Stimulated activated CD4-positive, alpha-beta T cell treated with anti-CD3 and anti-CD28 coated beads, Interleukin-15, amount 100 ng/mL, for 24 hours (primary cell): Measurements from ENCODE around the gene SERPINB10.
A peak's percentile ranks its signal among the peaks of the same experiment; 100 is the strongest.
"Not testable (repeated sequence)": the region's sequence is repeated elsewhere in the genome, so short reads cannot be mapped to it uniquely, and the experiment has no call there.

Experiments used
- DNase-seq: peaks from one replicate; pipeline ENCODE4 v3.0.0-alpha.2; 2020

Gene SERPINB10

GRCh38 chr18:63894106-63894772 is 13.5 kb upstream of the SERPINB10 start:
- no peak for DNase-seq

- no peak for DNase-seq
These were observed 12.6 kb upstream of the SERPINB10 start for GRCh38 chr18:63895190-63895589.

GRCh38 chr18:63897072-63897471 is 10.7 kb upstream of the SERPINB10 start:
- no peak for DNase-seq

DNA sequence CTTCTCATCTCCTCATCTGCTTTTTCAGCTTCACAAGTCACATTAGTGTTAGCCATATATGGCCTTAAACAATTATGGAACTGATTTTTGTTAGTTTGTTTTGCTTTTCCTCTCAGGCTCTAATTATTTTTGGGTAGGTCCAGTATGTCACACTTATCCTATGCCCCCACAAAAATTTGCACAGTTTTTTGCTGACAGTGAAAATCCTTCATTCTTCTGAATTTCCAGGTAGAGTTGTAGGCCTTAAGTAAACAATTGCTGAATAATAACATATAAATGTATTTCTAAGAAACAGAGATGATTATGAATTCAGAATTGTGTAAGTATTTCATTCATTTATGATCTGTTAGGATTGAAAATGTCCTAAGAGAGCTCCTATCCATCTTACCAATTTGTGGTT is 8.6 kb upstream of the SERPINB10 start:
- DNase-seq, result no peak

DNA sequence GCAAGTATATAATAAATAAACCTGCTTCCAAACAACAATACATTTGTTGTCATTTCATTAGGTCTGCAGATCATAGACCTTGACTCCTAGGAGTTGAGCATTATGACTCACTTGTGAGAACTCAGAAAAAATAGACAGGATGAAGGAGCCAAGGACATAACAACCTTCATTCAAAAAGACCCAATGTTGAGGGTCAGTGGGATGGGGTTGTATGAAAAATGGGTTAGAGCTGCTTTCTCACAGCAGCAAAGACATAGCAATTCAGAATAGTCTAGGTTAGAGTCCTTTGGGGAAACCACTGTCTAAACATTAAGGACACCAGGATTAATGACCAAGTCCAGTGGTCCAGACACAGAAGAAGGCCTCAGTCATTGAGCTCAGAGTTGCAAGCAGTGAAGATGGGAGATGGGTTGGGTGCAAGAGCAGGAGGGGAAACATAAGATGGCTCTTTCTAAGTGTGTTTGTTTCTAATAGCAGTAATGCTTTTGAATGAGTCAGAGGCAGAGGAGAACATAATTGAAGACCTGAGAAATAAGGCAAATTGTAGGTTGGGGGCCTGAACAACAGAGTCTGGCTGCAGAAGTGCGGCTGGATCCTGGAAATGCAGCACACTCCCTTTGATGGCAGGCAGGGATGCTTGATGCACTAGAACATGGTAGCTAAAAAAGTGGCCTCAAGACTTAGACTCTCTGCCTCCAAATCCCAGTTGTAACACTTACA is 3.7 kb upstream of the SERPINB10 start:
- no peak for DNase-seq

DNA sequence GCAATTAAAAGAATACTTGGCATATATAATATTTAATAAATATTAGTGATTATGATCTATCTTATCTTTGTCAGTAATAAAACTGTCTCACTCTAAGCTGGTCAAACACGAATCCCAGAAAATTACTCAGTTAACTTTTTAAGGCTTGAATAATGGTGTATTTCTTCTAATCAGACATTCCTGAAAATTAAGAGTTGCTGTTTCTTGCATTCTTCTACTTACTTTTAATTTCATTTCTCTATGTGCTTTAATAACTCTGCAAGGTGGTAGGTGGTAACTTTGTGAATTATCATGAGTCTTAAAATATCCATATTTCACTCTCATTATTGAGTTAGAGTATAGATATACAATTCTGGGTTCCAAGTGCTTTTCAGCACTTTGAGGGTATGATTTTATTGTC is 3.1 kb upstream of the SERPINB10 start:
- DNase-seq, result no peak

DNA sequence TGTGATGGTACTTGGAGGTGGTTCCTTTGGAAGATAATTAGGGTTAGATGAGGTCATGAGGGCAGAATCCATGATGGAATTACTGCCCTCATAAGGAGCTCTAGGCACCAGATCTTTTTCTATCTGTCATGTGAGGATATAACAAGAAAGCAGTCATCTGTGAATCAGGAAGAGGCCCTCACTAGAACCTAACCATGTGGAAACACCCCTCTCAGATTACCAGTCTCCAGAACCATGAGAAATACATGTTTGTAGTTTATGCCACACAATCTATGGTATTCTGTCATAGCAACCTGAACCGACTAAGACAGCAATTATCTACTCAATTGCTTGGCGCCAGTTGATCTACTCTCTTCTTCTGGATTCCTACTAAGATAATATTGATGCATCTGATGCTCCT is 2.4 kb upstream of the SERPINB10 start:
- no peak for DNase-seq

GRCh38 chr18:63906056-63906455 is 1.7 kb upstream of the SERPINB10 start:
- DNase-seq, result no peak

- no peak for DNase-seq
These were observed 1.1 kb downstream of the SERPINB10 start for GRCh38 chr18:63908858-63909257.

- DNase-seq, result no peak
These were observed 2.1 kb downstream of the SERPINB10 start for GRCh38 chr18:63909870-63910269.

- DNase-seq, result no peak
These were observed 10.1 kb downstream of the SERPINB10 start for GRCh38 chr18:63917817-63918216.

DNA sequence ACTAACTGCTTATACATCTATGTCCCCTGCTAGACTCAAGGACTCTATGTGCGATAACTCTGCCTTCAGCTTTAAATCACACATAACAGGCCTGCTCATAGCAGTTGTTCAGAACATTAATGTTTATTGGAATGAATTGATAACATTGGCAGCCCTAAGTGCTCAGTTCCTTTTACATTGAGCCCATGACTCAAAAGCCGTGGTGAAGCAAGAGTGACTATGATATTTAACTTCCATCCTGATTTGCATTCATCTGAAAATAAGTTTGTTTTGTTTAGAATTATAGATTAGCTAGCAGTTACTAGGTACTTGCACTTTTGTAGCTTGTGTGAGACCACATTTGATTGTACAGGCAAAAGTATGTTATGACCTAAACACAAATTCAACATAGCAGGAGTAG is 14.3 kb downstream of the SERPINB10 start:
- DNase-seq, result no peak

GRCh38 chr18:63924551-63924950 is 16.8 kb downstream of the SERPINB10 start:
- DNase-seq, result no peak

- DNase-seq, result no peak
These were observed 20.6 kb downstream of the SERPINB10 start for GRCh38 chr18:63928331-63928730.

GRCh38 chr18:63929369-63929768 is 21.6 kb downstream of the SERPINB10 start:
- DNase-seq, result not testable (repeated sequence)

DNA sequence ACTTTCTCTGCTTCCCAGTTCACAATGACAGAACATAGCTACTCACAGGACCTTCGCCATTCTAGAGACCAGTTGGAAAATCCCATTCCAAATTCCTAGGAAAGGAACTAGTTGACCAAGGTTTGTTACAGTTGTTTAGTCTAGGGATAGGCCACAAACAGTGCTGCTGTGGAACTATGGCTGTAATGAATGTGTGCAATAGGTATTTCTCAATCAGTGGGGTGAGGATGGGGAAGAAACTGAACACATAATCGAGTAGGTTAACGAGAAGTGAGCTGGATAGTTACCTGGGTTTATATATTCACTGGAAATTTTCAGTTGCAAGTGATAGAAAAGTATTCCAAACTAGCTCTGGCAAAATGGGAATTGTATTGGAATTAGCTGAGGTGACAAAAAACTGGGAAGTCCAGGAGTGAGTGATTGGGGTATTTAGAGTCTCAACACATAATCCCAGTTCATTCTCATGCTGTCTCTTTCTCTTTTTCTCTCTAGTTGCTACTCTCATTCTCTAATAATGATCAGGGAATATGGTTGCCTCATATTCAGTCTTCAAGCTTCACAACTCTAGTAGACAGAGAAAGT is 23.1 kb downstream of the SERPINB10 start:
- DNase-seq, result no peak

GRCh38 chr18:63936156-63936931 is 28.6 kb downstream of the SERPINB10 start:
- peak; percentile 79 for DNase-seq

GRCh38 chr18:63936932-63937393 is 29.2 kb downstream of the SERPINB10 start:
- DNase-seq, result no peak

GRCh38 chr18:63940008-63940407 is 32.2 kb downstream of the SERPINB10 start:
- no peak for DNase-seq

GRCh38 chr18:63940543-63941050 is 32.8 kb downstream of the SERPINB10 start:
- not testable (repeated sequence) for DNase-seq

DNA sequence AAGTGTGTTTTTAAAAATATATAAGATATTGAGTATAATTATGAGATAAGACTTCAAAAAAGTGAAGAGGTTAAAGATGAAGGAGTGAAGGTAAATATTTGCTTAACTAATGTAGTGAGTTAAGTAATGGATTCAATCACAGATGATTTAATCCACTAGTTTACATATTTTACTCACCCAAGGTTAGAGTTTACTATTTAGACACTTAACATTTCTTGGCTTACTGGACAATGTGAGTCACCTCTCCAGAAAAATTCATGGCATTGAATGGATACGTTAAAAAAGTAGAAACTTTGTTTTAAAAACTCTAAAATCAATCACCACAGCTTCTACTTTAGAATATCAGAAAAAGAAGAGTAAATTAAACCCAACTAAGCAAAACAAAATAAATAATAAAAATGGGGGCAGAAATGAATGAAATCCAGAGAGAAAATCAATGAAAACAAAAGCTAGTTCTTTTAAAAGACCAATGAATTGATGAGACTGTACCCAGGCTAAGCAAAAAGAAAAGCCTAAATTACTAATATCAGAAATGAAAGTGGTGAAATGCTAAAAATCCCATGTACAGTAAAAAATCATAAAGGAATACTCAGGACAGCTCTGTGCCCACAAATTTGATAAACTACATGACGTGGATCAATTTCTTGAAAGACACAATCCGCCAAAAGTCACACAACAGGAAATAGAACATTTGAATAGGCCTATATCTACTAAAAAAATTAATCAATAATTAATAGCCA is 39.5 kb downstream of the SERPINB10 start:
- DNase-seq, result no peak

GRCh38 chr18:63949068-63949737 is 41.4 kb downstream of the SERPINB10 start, which contains the start of gene HMSD:
TSS of gene HMSD (plus strand) at chr18:63949301. CDS start at chr18:63953456, 4,155 bp downstream.
- DNase-seq, result peak; percentile 81
